GM19023 (cell line): Measurements from ENCODE around the gene NDUFA13.

Experiments used
- ATAC-seq: cut with Tn5 transposase; IDR thresholded peaks from one replicate; pipeline ENCODE4 v1.9.1; 2021; ENCODE audit warnings: mild to moderate bottlenecking, moderate library complexity; ENCODE audit not compliant: unreplicated experiment

The NDUFA13 gene

DNA sequence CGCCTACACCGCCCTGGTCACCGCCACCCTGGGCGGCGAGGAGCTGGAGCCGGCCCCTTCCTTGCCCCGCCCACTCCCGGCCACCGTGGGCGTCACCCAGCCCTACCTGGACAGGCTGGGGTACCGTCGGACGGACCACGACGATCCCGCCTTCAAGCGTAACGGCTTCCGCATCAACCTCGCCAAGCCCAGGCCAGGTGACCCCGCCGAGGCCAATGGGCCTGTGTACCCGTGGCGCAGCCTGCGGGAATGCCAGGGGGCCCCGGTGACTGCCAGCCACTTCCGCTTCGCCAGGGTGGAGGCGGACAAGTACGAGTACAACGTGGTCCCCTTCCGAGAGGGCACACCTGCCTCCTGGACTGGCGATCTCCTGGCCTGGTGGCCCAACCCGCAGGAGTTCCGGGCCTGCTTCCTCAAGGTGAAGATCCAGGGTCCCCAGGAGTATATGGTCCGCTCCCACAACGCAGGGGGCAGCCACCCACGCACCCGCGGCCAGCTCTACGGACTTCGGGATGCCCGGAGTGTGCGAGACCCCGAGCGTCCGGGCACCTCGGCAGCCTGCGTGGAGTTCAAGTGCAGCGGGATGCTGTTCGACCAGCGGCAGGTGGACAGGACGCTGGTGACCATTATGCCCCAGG, 29.0 kb downstream of the NDUFA13 start:
- no peak for ATAC-seq

DNA sequence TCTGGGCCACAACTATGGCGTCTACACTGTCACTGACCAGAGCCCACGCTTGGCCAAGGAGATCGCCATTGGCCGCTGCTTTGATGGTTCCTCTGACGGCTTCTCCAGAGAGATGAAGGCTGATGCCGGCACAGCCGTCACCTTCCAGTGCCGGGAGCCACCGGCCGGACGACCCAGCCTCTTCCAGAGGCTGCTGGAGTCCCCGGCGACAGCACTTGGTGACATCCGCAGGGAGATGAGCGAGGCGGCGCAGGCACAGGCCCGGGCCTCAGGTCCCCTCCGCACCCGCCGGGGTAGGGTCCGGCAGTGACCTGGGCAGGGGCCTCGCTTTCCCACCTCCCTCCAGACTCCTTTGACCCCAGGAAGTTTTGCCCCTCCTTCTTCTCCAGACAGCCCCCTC, 29.7 kb downstream of the NDUFA13 start:
- ATAC-seq: no peak

DNA sequence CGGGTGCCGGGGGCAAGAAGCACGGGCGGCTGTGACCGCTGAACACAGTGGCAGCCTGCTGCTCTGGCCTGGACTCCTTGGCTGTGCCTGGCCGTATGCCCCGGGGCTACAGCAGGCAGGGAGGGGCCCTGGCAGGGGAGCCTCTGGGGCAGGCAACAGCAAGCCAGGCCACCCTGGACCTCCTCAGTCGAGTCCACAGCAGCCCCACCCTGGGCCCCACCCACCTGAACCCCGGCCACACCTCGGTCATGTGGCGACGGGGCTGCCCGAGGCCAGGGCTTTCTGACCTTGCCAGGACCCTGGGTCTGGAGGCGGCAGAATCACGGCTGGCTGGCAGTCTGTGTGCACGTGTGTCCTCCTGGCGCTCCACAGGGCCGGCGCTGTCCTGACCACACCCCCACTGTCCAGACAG, 30.7 kb downstream of the NDUFA13 start:
- no peak for ATAC-seq

DNA sequence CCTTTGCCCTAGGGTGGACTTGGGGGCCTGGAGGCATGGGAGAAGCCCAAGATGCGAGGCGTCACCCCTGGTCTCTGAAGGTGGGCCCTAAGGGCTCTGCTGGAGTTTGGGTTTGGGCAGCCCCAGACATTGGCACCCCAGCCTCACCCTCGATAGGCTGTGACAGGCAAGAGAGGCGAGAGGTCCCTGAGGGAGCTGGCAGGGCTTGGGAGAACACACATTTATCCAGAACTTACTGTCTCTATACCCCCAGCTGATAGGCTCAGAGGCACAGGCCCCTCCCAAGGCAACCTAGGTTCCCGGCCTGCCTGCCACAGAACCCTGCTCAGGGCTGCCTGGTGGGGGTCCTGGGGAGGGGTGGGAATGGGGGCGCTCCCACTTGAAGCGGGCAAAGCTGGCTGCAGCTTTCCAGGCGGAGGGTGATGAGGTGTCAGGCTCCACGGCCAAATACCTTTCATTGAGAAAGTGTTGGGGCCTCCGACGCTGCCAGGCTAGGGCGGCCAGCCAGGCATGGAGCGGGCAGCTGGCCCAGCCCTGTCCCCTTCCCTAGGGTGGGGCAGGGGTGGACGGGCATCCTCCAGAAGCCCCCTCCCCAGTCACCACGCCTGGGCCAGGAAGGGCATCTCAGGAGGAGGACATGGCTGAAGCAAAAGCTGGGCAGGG, 31.8 kb downstream of the NDUFA13 start:
- no peak for ATAC-seq

DNA sequence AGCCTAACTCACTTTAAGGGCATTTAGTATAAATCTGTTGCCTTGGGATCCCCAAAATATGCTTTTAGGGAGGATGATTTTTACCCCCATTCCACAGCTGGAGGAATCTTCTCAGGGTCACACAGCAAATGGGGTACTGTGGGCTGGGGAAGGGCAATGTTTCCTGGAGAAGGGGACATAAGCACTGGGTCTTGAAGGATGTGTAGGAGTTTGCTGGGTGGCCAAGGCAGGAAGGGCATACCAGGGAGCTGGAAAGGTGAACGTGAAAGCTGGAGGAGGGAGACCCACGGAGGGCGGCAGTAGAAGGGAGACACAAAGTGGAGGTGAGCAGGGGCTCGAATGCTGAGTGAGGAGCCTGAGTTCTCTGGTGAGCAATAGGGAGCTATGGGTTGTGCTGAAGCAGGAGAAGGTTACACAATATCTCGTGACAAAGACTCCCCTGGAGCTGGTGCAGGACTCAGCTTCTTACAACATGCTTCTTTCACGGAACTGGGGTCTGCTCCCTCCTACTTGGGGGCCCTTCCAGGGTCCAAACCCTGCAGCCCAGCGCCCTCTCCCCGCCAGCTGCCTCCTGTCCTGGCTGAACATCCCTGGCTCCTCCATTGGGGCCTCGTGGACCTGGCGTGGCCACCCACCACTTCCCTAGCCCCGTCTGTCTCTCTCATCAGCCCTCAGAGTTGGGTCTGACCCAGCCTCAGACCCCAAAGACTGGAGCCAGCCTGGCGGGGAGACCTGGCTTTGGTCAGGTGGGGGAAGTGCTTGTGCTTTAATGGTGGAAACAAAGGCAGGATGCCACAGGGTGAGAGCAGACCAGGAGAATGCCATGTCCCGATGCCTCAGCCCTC, 33.1 kb downstream of the NDUFA13 start:
- ATAC-seq: no peak

DNA sequence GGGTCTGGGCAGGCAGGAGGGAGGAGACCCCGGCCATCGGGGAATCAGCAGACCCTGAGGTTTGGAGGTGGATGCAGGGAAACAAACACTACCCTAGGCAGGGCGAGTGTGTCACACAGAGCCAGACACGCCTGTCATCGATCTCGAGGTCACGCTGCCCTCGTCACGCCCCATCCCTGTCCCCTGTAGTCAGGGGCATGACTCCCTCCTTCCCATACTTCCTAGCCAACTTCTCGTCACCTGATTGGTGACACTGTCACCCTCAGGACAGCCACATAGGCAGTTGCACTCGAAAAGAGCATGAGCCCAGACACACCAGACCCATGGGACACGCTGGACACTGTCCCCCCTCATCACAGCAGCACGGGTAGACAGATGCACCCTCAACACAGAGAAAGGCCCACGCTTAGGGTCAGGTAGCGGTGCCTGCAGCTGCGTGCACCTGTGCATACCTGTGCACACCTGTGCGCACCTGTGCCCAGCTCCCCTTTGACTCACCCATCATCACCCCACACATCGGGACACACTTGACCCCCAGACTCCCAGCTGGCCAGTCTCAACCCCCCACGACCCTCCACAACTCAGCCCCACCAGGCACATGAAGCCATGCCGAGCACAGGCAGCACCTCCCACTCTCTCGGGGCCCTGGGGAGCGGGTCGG, 33.9 kb downstream of the NDUFA13 start:
- no peak for ATAC-seq

DNA sequence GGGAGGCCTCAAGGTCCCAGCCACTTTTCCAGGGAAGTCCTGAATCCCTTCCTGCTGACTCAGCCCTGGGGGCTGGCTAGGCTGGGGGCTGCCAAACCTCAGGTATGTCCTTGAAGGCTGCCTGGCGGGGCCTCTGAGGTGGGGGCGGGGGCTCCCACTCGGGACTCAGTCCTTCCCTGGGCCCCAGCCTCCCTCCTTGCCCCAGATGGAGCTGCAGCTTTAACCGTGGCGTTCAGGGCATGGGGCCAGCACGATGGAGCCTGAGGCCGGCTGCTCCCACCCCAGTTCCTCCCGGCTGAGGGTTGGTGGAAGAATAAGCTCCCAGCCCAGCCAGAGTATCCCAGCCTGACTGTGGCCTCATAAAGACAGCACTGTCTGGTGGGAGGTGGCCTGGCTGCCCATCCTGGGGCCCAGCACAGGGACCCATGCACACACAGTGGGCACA, 34.5 kb downstream of the NDUFA13 start:
- no peak for ATAC-seq

DNA sequence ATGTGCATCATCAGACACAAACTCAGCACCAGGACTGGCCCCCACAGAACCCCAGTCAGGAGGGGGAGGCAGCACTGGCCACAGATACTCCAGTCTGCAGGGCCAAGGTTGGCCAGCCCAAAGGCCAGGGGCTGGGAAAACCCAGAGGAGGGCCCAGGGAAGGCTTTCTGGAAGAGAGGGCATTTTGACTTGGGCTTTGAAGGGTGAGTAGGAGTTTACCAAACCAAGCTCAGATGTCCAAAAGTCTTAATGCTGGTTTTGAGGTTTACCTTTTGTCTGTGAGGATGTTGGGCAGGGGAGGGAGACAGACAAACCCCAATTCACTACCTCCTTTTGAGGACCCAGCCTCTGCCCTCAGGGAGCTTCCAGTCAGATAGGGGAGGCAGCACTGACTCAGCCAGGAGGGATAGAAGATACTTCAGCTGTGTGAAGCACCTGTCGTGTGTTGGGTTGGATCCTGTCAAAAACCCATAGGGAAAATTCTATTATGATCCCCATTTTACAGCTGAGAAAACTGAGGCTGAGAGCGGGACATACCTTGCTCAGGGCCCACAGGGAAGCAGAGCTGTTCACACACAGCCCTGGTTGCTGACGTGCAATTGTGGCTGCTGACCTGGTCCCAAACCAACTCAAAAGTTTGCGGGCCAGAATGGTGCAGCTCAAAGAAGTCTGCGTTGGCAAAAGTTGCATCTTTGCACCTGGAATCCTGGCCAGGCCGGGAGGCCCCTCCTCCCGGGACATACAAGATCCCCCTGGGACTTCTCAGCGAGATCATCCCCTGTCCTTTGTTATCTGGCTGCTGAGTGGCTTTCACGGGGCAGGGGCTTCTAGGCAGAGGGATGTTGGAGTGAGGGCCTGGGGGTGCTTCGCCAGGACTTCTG, 35.2 kb downstream of the NDUFA13 start:
- no peak for ATAC-seq

DNA sequence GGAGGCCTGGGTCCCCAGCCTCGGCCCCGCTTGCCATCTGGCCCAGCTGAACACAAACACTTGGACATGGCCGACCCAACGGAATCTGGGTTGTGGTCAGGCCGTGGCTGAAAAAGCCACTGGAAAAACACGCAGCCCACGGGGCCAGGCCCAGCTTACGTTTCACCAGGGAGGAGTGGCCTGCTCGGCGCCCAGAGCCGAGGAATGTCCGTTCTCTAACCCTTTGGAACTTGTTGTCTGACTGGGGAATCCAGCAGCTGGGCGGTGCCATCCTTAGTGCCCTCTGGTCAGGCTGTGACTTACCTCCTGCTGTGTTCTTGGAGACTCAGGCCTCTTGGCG, 35.8 kb downstream of the NDUFA13 start:
- ATAC-seq: no peak

DNA sequence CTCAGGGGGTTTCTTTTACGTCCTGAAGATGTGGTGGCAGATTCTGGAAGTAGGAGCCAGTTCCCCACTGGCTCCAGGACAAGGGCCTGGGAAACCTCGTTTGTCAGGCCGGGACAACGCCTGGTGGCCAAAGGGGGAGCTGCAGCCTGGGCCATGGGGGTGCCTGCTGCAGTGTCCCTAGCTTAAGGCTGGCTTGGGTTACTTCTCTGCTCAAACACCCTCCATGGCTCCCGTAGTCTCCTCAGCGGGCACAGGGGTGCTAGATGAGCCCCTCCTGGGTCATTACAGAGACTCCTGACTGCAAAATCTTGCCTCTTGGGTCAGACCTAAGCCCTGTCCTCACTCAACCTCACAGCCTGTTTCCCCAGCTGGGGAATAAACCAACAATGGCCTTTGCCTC, 36.8 kb downstream of the NDUFA13 start:
- no peak for ATAC-seq

DNA sequence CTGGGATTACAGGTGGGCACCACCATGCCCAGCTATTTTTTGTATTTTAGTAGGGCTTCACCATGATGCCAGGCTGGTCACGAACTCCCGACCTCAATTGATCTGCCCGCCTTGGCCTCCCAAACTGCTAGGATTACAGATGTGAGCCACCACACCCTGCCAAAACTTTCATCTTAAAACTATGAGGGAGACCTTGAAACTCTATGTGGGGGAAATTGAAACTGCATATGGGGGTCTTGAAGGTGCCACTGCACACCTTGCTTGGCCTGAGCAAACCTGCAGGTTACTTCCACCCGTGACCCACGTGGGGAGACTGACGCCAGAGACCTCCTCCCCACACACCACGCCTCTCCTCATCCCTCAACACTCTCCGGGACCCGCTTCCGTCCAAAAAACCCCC, 37.6 kb downstream of the NDUFA13 start:
- ATAC-seq: no peak

DNA sequence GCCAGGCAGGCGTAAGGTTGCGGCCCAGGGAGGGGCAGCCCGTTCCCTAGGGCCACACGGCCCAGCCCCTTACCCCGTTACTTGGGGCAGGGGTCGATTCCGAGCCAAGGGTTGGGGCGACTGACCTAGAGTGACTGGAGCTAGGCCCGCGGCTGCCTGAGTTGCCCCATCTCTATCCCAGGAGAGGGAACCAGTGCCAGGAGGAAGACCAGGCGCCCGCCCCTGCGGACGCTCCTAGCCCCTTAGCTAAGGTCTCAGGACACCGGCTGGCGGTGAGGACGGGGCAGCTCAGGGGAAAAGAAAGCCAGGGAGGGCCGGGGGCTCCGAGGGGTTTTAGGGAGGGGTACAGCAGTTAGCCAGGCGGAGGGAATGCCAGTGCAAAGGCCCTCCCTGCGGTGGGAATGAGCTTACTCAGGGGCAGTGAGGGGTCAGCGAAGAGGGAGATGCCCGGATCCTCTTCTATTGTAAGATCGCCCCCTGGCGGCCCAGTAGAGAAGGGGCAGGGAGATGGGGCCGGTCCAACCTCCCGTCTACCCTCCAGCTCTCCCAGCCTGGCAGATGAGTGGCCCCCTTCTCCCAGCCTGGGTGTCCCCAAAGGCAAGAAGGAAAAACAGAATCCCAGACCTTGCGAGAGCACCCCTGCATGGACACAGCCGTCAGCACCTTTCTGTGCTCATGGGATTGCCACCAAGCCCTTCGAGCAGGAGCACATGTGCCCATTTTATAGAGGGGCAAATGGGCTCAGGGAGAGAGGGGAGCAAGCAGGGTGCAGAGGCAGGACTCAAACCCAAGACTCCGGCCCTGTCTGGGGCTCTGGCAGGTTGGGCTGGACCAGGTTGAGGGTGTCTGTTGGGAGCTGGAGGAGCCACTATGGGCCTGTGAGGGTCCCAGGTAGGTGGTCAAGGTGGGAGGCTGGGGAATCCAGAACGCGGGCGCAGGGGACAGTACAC, 38.3 kb downstream of the NDUFA13 start:
- no peak for ATAC-seq

DNA sequence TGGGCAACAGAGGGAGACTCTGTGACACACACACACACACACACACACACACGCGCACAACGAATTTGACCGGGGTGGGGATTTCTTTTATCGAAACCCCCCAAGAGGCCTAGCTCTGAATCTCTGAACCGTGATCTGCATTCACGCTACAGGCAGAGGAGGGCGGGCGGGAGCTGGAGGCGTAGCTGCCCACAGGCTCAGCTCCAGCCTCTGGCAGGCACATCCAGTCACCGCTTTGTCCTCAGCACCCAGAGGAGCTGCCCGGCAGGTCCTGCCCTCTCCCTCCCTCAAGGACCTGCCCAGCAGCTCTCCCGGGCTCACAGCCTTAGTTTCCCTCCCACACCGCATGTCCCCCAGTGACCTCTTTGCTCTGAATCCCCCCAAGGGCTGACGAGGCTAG, 42.0 kb downstream of the NDUFA13 start:
- no peak for ATAC-seq

DNA sequence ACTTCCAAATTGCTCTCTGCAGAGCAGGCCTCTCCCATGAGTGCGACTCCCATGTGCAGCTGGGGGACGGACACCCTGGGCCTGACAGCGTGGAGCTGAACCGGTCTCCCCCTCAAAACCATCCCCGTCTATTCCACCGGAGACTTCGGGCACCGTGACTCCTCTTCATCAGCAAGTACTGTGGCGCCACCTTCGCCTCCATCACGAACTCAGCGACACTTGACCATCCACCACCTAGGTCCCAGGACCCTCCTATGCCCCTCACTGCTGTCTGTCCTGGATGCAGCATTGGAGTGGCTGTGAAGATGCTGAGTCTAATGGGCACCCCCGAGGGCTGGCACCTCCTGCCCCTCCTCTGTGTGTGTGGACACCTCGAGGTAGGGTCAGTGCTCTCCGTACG, 42.6 kb downstream of the NDUFA13 start:
- ATAC-seq: no peak

DNA sequence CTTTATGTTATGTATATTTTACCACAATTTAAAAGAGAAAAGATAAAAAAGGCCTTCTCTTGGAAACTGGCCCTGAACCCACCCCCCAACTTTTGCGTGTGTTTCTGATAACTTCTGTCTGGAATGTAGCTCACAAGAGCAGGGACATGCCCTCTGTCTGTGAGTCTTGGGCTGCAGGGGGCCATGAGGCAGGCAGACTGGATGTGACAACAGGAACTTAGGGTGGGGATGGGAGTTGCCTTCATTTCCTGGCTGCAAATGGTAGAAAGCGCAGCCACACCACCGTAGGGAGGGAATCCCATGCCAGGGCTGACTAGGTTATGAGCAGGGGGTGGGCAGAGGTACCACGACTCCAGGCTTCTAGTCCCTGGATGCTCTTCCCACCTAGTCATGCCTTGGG, 43.9 kb downstream of the NDUFA13 start:
- ATAC-seq: no peak

DNA sequence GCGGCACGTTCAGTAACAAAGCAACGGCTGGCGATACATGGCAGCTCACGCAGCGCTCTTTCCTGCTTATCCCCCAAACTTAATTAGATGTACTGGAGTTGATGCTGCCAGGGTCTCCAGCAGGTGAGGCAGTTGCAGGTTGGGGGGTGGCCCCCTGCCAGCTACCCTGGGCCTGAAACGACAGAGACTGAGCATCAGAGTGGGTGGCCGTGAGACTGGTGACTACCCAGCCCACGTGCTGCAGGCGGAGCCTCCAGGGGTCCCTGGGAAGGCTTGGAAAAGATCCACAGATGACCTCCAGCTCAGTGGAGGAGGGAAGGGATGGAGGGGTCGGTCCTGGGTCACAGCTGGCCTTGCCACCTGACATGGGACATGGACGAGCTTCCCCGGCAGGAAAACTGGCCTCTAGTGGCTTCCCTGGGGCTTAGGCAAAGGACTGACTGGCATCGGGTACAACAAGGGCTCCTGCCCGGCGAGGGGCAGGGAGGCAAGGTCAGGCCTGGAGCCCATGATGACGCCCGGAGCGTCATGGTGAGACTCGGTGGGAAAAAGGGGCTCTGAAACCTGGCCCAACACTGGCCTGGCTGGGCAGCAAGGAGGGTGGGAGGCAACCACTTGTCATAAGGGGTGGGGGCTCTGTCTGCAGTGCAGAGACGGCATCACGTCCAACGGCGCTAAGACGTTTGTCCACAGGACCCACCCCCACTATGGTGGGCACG, 46.1 kb downstream of the NDUFA13 start:
- ATAC-seq: no peak

DNA sequence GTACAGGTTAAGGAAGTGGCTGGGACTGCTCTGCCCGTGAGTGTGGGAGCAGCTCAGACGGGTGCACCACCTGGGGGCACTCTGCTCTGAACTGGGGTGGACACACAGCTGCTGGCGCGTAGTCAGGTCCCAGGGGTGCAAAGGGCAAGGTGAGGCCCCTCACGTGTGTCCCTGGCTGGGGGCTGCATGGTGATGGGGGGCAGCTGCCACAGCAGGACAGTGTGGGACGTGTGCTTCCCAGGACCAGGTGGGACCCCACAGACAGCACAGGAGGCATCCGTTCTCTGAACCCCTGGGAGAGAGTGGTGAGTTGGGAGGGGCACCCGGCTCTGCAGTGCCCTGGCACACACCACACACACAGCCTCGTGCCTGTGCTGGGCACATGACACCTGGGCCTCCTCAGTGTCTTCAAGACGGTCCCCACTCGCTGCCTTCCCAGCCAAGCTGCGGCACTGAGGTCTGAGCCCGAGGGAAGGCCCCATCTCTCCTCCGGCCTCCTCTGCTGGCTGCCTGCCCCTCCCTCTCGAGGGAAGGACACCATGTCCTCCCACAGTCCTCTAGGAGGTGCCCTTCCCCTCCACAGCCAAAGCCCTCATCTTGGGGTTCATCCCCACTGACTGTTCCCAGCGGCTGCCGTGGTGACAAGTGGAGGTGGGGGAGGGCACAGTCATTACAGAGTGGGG, 46.8 kb downstream of the NDUFA13 start:
- no peak for ATAC-seq

DNA sequence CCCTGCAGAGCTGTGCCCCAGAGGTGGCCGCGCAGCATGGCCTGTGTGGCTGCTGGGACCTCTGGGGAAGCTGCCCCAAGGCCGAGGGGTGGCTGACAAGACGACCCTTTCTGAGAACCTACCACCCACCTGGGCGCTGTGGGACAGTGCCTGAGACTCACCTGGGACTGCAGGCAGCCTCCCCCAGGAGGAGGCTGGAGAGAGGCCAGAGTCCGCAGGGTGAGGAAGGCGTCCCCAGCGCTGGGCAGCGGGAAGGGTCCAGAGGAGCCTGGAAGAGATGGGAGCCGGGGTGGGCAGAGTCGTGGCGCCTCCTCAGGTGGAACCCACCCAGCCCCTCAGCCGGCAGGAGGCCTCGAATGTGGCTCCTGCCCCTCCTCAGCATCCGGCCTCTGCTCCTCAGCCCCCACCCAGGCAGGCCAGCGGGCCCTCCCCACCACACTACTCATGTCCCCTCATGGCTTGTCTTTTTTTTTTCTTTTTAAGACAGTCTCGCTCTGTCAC, 47.4 kb downstream of the NDUFA13 start:
- ATAC-seq: no peak
